Tibial nerve (tissue), 4 donors: ENCODE results near the gene SIGMAR1. TPM values are rescaled to one million over a fixed set of nuclear protein-coding genes. Genes with fewer than 3 reads are reported as not detected.

Experiments
- DNase-seq, 2 donors: peaks; one replicate each; pipeline ENCODE4 v3.0.0-alpha.2; 2019; ENCODE audit warnings: low spot score in 2 of 2
- H3K27ac ChIP-seq, 4 donors: fragments of 200-600 bp; sonication (generic) in 3 of 4; one replicate each; pipeline ENCODE4 v1.5.1; 2017 to 2019; ENCODE audit warnings: mild to moderate bottlenecking in 1 of 4
- H3K27me3 ChIP-seq, 2 donors: fragments of 200-600 bp; sonication (generic) in 1 of 2; one replicate each; pipeline versions ENCODE4 v1.5.1 to v1.6.0; 2017 to 2019
- H3K36me3 ChIP-seq, 3 donors: fragments of 200-600 bp; sonication (generic); one replicate each; pipeline ENCODE4 v1.5.1; 2018 to 2019
- H3K4me1 ChIP-seq, 4 donors: fragments of 200-600 bp; sonication (generic) in 3 of 4; one replicate each; pipeline ENCODE4 v1.5.1; 2017 to 2019
- H3K4me3 ChIP-seq, 4 donors: fragments of 200-600 bp; sonication (generic) in 3 of 4; one replicate each; pipeline ENCODE4 v1.5.1; 2017 to 2019; ENCODE audit warnings: mild to moderate bottlenecking in 1 of 4, moderate library complexity in 1 of 4
- H3K9me3 ChIP-seq, 4 donors: fragments of 200-600 bp; sonication (generic) in 3 of 4; one replicate each; pipeline ENCODE4 v1.5.1; 2017 to 2019
- EP300 ChIP-seq, 2 donors: sonication (generic); formaldehyde crosslinking; IDR thresholded peaks; one replicate each; pipeline ENCODE4 v1.6.1; 2017; ENCODE audit warnings: antibody characterized with exemption in 2 of 2, mild to moderate bottlenecking in 1 of 2
- POLR2A ChIP-seq, 2 donors: fragments of 450-650 bp; IDR thresholded peaks; one replicate each; pipeline ENCODE4 v1.6.1; 2017; ENCODE audit warnings: antibody characterized with exemption in 2 of 2, mild to moderate bottlenecking in 2 of 2, moderate library complexity in 2 of 2
- WGBS, 2 donors: methylation state at CpG; one replicate each; pipeline ENCODE4 v1.1.5; 2018; 5-methylcytosine and 5-hydroxymethylcytosine counted together
- small RNA-seq: library from RNA; depleted of rRNA; stranded (forward); fragments of <200 nt; gene quantifications from one replicate; pipeline ENCODE3, GENCODE V24; 2016
- total RNA-seq, 4 donors: library from RNA; depleted of rRNA; stranded (reverse); fragments of >200 nt; gene quantifications; one replicate each; pipeline ENCODE4 v1.1.0, GENCODE V29; 2016
- TF ChIP-seq, protein P1 (sequence below), 5 experiments: fragments of 200-600 bp in 3 of 5; fragments of 450-650 bp in 2 of 5; sonication (generic) in 3 of 5; IDR thresholded peaks; one replicate each; pipeline ENCODE4 v1.5.1; 2016 to 2019; ENCODE audit warnings: antibody characterized with exemption in 5 of 5, mild to moderate bottlenecking in 3 of 5, moderate library complexity in 2 of 5

SIGMAR1 gene
- total RNA-seq, 4 donors from 2014 or later: 92.6 to 128 (median 107) TPM

DNA sequence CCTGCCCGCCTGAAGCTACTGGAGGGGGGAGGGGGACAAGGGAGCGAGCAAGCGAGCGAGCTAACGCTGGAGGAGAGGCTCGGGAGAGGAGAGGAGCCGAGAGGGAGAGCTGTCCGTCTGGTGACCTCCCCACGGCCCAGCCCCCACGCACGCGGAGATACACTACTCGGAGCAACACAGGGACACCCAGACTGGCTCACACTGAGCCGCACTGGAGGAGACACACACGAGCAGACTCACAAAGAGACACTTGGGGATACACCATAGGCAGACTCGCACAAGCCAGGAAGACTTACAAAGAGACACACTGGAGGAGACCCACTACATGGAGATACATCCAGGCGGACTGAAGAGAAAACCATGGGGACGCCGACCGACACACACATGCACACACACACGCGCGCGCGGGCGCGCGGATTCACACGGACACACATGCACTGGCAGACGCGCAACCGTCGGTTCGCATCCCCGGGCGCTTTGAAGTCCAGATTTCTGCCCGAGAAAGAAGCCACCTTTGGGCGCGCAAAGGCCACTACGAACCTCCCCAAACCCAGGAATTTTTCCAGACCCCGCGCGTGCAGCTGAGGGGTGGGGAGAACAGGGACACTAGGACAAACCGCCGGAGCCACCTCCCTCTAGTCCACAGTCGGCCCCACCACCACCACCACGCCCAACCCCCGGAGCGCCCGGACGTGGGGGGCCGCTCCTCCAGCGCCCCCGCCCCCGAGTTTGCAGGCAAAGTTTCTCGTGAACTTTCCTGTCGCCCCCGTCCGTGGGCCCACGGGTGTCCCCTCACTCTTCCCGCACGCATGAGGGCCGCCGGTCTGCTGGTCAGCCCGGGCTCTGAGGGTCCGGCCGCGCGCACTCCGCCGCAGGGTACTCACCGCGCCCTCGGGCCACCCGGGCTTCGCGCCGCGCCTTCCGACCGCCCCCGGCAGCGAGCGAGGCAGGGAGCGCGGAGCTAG lies 48.6 kb downstream of the SIGMAR1 start:
- WGBS, 2 donors: 2 to 3% methylated on average over 43 to 84 of the region's 86 CpGs
- no peaks in the 10 kb centered on the region for H3K9me3 ChIP-seq
- H3K36me3 ChIP-seq: no peaks in the 10 kb centered on the region
- peaks cover 0 to 56% (median 40%) of the 10 kb centered on the region in 4 donors for H3K4me1 ChIP-seq
- H3K4me3 ChIP-seq: peak overlapping the region; percentile 42 to 75 (median 46)
- DNase-seq: no peak
- TF ChIP-seq EP300 (IDR thresholded peaks at IDR 0.05): no peak
- TF ChIP-seq, protein P1, sequence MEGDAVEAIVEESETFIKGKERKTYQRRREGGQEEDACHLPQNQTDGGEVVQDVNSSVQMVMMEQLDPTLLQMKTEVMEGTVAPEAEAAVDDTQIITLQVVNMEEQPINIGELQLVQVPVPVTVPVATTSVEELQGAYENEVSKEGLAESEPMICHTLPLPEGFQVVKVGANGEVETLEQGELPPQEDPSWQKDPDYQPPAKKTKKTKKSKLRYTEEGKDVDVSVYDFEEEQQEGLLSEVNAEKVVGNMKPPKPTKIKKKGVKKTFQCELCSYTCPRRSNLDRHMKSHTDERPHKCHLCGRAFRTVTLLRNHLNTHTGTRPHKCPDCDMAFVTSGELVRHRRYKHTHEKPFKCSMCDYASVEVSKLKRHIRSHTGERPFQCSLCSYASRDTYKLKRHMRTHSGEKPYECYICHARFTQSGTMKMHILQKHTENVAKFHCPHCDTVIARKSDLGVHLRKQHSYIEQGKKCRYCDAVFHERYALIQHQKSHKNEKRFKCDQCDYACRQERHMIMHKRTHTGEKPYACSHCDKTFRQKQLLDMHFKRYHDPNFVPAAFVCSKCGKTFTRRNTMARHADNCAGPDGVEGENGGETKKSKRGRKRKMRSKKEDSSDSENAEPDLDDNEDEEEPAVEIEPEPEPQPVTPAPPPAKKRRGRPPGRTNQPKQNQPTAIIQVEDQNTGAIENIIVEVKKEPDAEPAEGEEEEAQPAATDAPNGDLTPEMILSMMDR (IDR thresholded peaks at IDR 0.05): no peak
- no peak for TF ChIP-seq POLR2A (IDR thresholded peaks at IDR 0.05)
- H3K27me3 ChIP-seq: peaks cover 0 to 45% of the 10 kb centered on the region in 2 donors
- peak overlapping the region in 2 of 4 donors; percentile 62 to 89 for H3K27ac ChIP-seq

DNA sequence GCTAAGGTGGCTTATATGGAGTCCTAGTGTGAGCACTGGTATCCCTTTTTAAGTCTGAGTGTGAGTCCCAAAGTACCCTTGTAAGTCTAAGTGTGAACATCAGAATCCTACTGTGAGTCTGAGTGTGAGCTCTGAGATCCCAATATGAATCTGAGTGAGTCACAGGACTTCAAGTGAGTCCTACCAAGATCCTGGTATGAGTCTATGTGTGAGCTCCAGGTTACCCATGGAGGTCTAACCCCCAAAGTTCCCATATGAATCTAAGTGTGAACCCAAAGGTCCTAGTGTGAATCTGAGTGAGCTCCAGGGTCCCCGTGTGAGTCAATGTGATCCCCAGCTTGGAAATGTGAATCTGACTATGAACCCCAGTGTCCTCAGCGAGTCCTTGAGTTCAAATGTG lies 50.3 kb downstream of the SIGMAR1 start:
- Histone ChIP-seq H3K27me3 (peaks cover 0 to 39% of the 10 kb centered on the region in 2 donors), H3K9me3 (no peaks in the 10 kb centered on the region), H3K36me3 (no peaks in the 10 kb centered on the region), H3K4me3 (no peak overlapping the region), H3K27ac (no peak overlapping the region), H3K4me1 (peaks cover 0 to 39% (median 29%) of the 10 kb centered on the region in 4 donors)
- TF ChIP-seq, protein P1 (IDR thresholded peaks at IDR 0.05): no peak
- TF ChIP-seq EP300 (IDR thresholded peaks at IDR 0.05) (no peak), POLR2A (IDR thresholded peaks at IDR 0.05) (no peak)
- no peak for DNase-seq
- 75 to 83% methylated on average over 2 of the region's 2 CpGs for WGBS, 2 donors

DNA sequence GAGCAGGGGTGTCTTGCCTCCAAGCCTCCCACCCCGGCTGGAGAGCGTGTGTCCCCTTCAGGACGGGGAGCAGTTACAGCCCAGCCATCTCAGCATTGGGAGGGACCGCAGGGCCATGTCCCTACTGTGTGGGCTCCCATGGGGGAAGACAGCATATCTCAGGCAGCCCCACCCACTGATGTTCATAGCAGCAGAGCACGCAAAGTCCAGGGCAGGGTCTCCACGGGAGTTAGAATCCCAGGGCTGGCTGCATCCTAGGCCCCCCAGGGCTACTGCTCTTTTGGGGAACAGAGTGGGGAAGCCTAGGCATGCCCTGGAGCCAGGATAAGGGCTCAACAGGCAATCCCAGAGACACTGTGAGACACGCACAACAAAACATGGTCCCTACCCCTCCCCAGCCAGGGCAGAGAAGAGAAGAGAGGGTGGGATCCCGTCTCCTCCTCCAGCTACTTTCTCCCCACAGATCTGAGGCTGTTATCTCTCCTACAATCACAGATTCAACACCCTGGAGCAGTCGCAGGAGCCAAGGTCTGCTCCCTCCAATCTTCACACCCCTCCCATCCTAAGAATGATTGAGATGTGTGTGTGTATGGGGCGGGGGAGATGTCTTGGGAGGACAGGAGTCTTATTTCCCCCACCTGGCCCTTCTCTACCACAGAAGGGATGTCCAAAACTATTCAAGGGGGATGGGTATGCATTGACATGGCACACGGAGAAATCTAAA lies 51.5 kb downstream of the SIGMAR1 start:
- DNase-seq: no peak
- TF ChIP-seq, protein P1 (IDR thresholded peaks at IDR 0.05): no peak
- TF ChIP-seq EP300 (IDR thresholded peaks at IDR 0.05): no peak
- TF ChIP-seq POLR2A (IDR thresholded peaks at IDR 0.05): no peak
- 55 to 66% methylated on average over 11 of the region's 11 CpGs for WGBS, 2 donors
- Histone ChIP-seq H3K27ac (no peak overlapping the region), H3K27me3 (peaks cover 0 to 35% of the 10 kb centered on the region in 2 donors), H3K9me3 (no peaks in the 10 kb centered on the region), H3K4me3 (no peak overlapping the region), H3K4me1 (peaks cover 0 to 27% (median 19%) of the 10 kb centered on the region in 4 donors), H3K36me3 (no peaks in the 10 kb centered on the region)

DNA sequence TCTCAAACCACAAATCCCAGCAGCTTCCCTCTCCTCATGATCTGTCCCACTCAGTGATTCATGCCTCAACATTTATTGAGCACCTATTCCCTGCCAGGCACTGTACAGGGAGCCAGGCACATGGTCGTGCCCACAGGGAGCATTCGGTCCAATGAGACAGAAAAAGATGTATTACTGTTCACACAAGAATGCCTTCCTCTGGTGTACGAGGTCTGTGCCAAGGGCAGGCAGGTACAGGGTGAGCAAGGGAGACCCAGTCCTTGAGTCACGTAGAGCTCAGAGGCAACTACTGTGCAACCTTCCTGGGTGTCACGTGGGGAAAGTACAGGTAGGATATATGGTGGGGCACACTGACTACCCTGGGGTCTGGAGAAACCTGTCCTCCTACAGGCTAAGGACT lies 52.6 kb downstream of the SIGMAR1 start:
- Histone ChIP-seq H3K27ac (no peak overlapping the region), H3K4me3 (no peak overlapping the region), H3K27me3 (peaks cover 0 to 37% of the 10 kb centered on the region in 2 donors), H3K9me3 (no peaks in the 10 kb centered on the region), H3K4me1 (peaks cover 0 to 18% (median 8%) of the 10 kb centered on the region in 4 donors), H3K36me3 (no peaks in the 10 kb centered on the region)
- DNase-seq: no peak
- TF ChIP-seq EP300 (IDR thresholded peaks at IDR 0.05) (no peak), POLR2A (IDR thresholded peaks at IDR 0.05) (no peak)
- TF ChIP-seq, protein P1 (IDR thresholded peaks at IDR 0.05): no peak
- WGBS, 2 donors: 94% methylated on average over 5 of the region's 5 CpGs

Small RNA genes within 50 kb of the gene (small RNA-seq; reads per million reads assigned to genes)
- not detected for gene CCL27

Other genes with a start within 250 kb of the SIGMAR1 start
- 10 to 100 TPM in 3 of 4 donors, 1 to 10 TPM in 1; 8.5 to 15.6 (median 13.6) TPM for gene FAM219A, start 179.2 kb downstream of the SIGMAR1 start, total RNA-seq
- gene DNAI1, start 179.0 kb downstream of the SIGMAR1 start, total RNA-seq: 1 to 10 TPM in 1 of 4 donors, under 1 TPM in 2, not detected in 1; 0.42 to 3.9 (median 0.66) TPM
- 10 to 100 TPM in 3 of 4 donors, 1 to 10 TPM in 1; 2.7 to 22.1 (median 16.3) TPM for gene ENHO, start 114.8 kb downstream of the SIGMAR1 start, total RNA-seq
- gene CNTFR, start 48.1 kb downstream of the SIGMAR1 start, total RNA-seq: 10 to 100 TPM; 19.8 to 40.9 (median 34.7) TPM
- 10 to 100 TPM; 31.4 to 45.9 (median 45.4) TPM for gene RPP25L, start 25.7 kb downstream of the SIGMAR1 start, total RNA-seq
- gene DCTN3, start 17.3 kb downstream of the SIGMAR1 start, total RNA-seq: 10 to 100 TPM; 64.7 to 87.5 (median 73.7) TPM
- 1 to 10 TPM in 2 of 4 donors, under 1 TPM in 2; 0.30 to 2.1 (median 1.3) TPM for gene ARID3C, start 8.7 kb downstream of the SIGMAR1 start, total RNA-seq
- gene GALT, start 8.9 kb upstream of the SIGMAR1 start, total RNA-seq: 10 to 100 TPM; 38.5 to 75.3 (median 63.7) TPM
- 10 to 100 TPM; 27.3 to 48.8 (median 39.6) TPM for gene IL11RA, start 14.4 kb upstream of the SIGMAR1 start, total RNA-seq
- 10 to 100 TPM in 1 of 4 donors, not detected in 3; 45.1 TPM for gene CCL27, start 24.9 kb upstream of the SIGMAR1 start, total RNA-seq
- gene CCL19, start 53.5 kb upstream of the SIGMAR1 start, total RNA-seq: not detected
- 10 to 100 TPM in 1 of 4 donors, 1 to 10 TPM in 3; 4.6 to 14.0 (median 8.6) TPM for gene CCL21, start 72.3 kb upstream of the SIGMAR1 start, total RNA-seq